ENCODE measurements around the gene USF2.

The USF2 gene

DNA sequence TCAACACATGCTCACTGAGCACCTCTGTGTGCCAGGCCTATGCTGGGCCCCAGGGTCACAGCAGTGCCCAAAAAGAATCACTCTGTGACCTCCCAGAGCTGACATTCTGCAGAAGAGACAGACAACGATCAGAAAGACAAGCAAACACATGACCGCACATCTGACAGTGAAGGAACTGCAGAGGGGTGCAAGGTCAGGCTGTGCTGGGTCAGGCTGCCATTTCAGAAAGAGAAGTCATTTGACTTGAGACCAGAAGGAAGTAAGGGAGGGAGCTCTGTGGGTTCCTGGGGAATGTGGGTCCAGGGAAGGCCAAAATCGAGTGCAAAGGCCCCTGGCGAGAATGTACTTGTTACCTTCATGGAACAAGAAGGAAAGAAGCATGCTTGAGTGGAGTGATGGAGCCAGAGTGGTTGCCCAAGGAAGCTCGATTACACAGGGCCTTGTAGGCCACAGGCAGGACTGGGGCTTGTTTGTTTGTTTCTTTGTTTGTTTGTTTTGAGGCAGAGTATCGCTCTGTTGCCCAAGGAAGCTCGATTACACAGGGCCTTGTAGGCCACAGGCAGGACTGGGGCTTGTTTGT, 48.8 kb downstream of the USF2 start:
- DNase-seq (ENCODE audit: low read depth in 2 of 3, low spot score in 1 of 3), result no peak

- no peak for DNase-seq (ENCODE audit: low read depth in 2 of 3, low spot score in 1 of 3)
Measured at GRCh38 chr19:35318679-35319448, 50.1 kb downstream of the USF2 start.

DNA sequence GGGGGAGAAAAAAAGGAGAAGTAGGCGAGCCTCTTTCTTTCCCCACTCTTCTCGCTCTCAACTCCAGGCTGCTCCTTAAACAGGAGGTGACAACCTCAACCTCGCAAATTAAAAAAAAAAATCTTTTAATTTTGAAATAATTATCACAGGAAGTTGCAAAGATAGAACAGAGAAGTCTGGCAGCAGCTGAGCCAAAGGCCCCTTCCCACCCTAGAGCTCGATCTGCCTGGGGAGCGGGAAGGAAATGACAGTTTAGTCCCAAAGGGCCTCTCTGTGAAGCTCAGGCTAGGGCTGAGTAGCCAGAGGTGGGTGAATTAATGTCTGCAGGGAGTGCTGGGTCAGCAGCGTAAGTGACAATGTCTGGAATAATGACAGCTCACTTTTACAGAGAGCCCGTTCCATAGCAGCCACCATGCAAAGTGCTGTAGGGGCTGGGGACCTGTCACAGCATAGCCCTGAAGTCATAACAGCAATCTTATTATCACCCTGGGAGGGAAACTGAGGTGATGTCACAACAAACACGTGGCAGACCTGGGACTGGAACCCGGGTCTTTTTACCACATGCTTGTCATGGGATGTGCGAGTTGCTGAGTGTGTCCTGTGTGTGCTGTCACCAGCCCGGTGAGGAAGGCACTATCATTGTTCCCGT, 51.4 kb downstream of the USF2 start:
- no peak for DNase-seq (ENCODE audit: low read depth in 2 of 3, low spot score in 1 of 3)

DNA sequence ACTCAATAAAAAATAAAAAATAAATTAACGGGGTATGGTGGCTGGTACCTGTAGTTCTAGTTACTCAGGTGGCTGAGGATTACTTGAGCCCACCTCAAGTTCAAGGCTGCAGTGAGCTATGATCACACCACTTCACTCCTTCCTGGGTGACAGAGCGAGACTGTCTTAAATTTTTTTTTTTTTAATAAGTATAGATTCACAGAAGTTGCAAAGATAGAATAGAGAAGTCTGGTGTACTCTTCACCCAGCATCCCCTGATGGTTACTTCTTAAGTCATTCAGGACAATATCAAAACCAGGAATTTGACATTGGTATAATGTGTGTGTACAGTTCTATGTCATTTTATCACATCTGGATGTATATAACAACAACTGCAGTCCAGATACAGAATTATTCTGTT, 52.5 kb downstream of the USF2 start:
- DNase-seq (ENCODE audit: low read depth in 2 of 3, low spot score in 1 of 3), result no peak

DNA sequence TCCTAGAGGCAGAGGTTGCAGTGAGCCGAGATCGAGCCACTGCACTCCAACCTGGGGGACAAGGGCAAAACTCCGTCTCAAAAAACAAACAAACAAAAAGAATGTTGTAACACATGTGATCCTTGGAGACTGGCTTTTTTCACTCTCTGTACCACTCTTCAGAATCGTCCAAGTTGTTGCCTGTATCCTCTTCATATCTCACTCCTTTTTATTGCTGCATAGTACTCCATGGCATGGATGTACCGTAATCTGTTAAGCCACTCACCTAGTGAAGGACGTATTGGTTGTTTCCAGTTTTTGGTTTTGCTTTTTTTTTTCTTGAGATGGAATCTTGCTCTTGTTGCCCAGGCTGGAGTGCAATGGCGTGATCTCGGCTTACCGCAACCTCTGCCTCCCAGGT, 53.3 kb downstream of the USF2 start:
- no peak for DNase-seq (ENCODE audit: low read depth in 2 of 3, low spot score in 1 of 3)

DNA sequence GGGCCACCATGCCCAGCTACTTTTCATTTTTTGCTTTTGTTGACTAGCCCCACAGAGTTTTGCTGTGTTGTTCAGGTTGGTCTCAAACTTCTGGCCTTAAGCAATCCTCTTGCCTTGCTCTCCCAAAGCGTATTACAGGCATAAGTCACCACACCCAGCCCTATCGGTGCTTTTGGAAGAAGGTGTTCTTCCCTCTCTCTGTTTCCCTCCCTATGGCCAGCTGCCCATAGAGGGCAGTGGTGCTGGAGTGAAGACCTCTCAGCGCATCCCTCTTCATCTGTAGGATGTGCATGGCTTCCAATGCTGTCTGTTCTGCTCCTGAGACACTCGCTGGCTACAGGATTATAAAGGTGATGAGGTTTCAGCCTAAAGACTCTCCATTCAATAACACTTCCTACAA, 58.9 kb downstream of the USF2 start:
- no peak for DNase-seq (ENCODE audit: low read depth in 2 of 3, low spot score in 1 of 3)

DNA sequence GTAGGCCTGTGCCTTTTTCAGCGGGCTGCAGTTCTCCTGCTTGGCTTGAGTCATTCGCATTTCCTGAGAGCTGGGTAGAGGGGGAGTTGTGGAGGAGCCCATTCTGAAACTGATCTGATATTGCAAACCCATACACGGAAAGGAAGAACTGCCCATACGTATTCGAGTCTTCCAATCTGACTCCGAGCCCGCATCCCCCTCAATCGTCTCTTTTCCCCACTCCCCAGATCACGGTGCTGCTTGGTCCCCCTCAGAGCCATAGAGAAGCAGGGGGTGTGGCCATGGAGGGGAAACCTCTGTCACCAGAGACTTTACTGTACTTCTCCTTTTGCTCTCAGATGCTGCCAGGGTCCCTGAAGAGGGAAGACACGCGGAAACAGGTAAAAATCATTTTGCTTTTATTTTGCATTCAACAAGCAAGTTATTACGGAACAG, 60.1 kb downstream of the USF2 start, which contains the start of gene CD22:
TSS of gene CD22 (plus strand) at position 337 of the 435 bp plus-strand sequence. CDS start 2,854 bp downstream, outside the sequence.
- DNase-seq (ENCODE audit: low read depth in 2 of 3, low spot score in 1 of 3), result no peak

DNA sequence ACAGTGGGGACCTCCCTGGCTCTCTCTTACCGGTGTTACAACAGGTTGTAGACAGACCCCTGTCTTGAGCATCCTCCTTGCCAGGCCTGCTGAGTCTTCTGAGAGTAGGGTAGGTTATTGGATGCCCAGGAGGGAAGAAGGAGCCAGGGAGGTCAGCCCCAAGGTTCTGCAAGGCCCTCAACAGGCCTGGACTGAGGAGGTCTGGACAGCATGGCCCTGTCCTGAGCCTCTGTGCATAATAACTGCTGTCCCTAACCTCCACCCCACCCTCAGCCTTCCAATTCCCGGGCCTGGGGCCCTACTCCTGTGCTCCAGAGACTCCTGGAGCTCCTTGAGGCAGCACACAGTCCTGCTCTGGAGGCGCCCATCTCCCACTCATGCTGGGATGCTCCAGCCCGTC, 60.6 kb downstream of the USF2 start:
- DNase-seq (ENCODE audit: low read depth in 2 of 3, low spot score in 1 of 3), result no peak
